Activated CD4-positive, alpha-beta T cell treated with anti-CD3 and anti-CD28 coated beads, Interleukin-2, Interleukin-6, amounts not matched to agents 100 ng/mL and 50 ng/mL, durations not matched to agents 16 hours and 8 hours (primary cell): ENCODE measurements around the gene FOXP1.
A peak's percentile ranks its signal among the peaks of the same experiment; 100 is the strongest.
"Not testable (repeated sequence)": the region's sequence is repeated elsewhere in the genome, so short reads cannot be mapped to it uniquely, and the experiment has no call there.

Experiments
- DNase-seq: peaks from one replicate; pipeline ENCODE4 v3.0.0-alpha.2; 2020

FOXP1 gene

DNA sequence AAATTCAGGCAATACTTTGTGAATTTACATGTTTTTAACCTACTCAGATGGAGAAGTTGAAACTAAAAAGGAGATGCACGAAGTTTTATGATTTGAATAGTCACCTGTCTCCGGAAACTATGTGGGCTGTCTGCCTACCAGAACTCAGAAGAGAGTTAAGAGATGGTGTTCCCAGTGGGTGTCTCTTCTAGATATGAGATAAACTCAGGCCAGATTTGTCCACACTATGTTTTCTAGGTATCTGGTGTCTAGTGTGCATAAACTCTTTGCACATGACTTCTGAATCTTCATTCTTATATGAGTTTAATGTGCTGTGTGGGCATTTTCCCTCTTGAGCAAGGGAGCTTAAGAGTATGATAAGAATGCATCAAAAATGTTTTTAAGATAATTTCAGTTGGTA lies 222.8 kb downstream of the FOXP1 start:
- DNase-seq = peak; percentile 78

- peak; percentile 68 for DNase-seq
These were observed 223.3 kb downstream of the FOXP1 start for GRCh38 chr3:71360180-71360579.

DNA sequence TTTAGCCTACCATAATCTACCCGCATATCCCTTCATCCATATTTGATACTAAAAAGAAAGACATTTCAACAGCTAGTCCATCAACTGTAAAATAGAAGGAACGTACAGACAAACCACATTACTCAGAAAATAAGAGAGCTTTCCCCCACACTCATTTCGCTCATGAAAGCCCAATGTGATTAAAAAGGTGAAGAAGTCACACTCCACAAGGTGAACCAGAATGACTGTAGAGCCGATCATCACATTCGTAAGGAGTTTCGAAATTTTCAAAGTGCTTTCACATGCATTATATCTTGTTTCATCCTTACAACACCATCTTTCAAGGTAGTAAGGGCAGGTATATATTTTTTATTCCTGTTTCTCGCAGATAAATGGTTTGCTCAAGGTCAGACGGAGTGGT lies 225.3 kb downstream of the FOXP1 start:
- DNase-seq = peak; percentile 87

- DNase-seq = peak; percentile 29
These were observed 227.3 kb downstream of the FOXP1 start for GRCh38 chr3:71356265-71356664.

- DNase-seq = peak; percentile 74
These were observed 227.7 kb downstream of the FOXP1 start for GRCh38 chr3:71355862-71356261.

- DNase-seq = no peak
These were observed 228.5 kb downstream of the FOXP1 start for GRCh38 chr3:71355037-71355436.

GRCh38 chr3:71351403-71352149 lies 232.0 kb downstream of the FOXP1 start:
- no peak for DNase-seq

GRCh38 chr3:71350998-71351397 lies 232.5 kb downstream of the FOXP1 start:
- DNase-seq = no peak

DNA sequence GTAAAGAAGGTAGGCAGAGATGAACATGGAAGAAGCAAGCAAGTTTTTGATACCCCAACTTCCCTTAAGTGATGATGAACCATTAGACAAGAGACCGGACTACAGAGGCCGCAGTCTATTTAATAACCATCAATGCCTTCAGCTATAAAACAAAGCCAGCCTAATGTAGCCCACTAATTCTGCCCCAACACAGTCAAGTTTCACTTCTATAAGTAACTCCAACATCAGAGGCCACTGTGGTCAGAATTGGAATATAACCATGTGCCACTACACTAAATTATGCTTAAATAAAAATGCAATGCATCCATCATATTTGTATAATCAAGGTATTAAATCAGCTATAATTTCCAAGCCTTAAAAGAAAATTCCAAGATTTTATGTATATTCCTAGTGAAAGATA lies 234.7 kb downstream of the FOXP1 start:
- no peak for DNase-seq

GRCh38 chr3:71348001-71348632 lies 235.4 kb downstream of the FOXP1 start:
- no peak for DNase-seq

DNA sequence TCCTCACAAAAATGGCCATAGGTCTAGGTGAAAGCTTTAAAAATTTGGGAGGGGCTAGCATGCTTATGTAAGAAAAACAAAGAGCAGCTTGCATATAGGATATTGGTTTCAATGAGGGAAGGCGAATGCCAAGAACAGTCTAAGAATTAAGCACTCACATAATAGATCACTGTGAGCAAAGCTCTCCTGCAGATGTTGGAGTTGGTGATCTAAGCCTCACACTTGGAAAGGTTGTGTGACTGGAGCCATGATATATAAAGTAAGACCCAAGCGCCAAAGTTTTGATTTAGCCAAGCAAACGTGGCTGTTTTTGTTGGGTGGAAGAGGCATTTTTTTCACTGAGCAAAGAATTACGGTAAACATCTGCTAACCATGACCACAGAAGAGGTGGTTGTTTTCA lies 237.5 kb downstream of the FOXP1 start:
- DNase-seq = no peak

GRCh38 chr3:71345429-71346040 lies 238.0 kb downstream of the FOXP1 start:
- DNase-seq = no peak

DNA sequence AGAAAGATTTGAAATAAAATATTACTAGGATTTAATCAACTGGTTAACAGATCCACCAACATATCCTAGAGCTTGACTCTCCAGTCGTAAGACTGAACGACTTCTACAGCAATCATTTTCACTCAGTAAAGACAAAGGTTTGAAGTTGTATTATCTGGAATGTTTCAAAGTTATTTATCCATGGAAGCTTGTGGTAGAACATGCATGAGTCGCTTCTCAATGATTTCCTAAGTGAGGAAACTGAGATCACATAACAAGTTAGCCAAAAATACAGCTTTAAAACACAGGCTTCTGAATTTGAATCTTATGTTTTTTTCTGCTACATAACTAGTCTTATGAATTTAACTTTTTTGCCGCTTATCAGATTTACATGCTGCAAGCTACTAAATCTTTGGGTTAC lies 241.8 kb downstream of the FOXP1 start:
- DNase-seq = no peak

GRCh38 chr3:71339049-71339448 lies 244.5 kb downstream of the FOXP1 start:
- DNase-seq = no peak

GRCh38 chr3:71332813-71333212 lies 250.7 kb downstream of the FOXP1 start:
- DNase-seq = no peak

- no peak for DNase-seq
These were observed 252.6 kb downstream of the FOXP1 start for GRCh38 chr3:71330909-71331308.

- DNase-seq = no peak
These were observed 253.0 kb downstream of the FOXP1 start for GRCh38 chr3:71330505-71330904.

DNA sequence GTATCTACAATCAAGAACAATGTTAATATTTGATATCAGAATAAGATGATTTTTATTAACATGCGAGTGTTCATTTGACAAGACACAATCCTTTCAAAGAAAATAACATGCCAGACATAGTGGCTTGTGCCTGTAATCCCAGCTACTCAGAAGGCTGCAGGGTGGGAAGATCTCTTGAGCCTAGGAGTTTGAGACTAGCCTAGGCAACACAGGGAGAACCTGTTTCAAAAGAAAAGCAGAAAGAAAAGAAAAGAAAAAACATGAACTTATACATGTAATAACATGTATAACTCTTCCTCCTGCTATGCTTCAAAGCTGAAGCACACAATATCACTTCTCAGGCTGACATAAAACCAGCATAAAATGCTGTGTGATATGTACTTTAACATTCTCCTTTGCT lies 253.7 kb downstream of the FOXP1 start:
- no peak for DNase-seq

GRCh38 chr3:71328926-71329325 lies 254.6 kb downstream of the FOXP1 start:
- no peak for DNase-seq

DNA sequence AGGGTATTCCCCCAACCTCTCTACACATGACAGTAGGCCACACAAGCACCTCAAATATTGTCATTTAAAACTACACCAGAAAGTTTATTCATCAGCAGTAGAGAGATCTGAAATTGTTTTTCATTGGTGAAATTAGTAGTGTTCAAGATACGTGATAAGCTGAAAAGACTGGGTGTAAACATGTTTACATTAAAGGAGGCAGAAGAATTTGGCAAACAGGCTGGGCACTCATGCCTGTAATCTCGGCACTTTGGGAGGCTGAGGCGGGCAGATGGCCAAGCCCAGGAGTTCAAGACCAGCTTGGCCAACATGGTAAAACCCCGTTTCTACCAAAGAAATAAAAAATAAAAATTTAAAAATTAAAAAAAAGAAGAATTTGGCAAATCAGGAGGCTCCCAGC lies 255.6 kb downstream of the FOXP1 start:
- no peak for DNase-seq

GRCh38 chr3:71325715-71326114 lies 257.8 kb downstream of the FOXP1 start:
- DNase-seq = no peak

- DNase-seq = not testable (repeated sequence)
These were observed 259.3 kb downstream of the FOXP1 start for GRCh38 chr3:71324224-71324623.

- DNase-seq = no peak
These were observed 260.0 kb downstream of the FOXP1 start for GRCh38 chr3:71323558-71323957.

GRCh38 chr3:71322154-71322553 lies 261.4 kb downstream of the FOXP1 start:
- no peak for DNase-seq
